ENCODE results near the gene BPIFB6. TPM values are rescaled to one million over a fixed set of nuclear protein-coding genes. Genes with fewer than 3 reads are reported as not detected.

BPIFB6 gene
- total and polyA plus RNA-seq, 9 donors = not detected

DNA sequence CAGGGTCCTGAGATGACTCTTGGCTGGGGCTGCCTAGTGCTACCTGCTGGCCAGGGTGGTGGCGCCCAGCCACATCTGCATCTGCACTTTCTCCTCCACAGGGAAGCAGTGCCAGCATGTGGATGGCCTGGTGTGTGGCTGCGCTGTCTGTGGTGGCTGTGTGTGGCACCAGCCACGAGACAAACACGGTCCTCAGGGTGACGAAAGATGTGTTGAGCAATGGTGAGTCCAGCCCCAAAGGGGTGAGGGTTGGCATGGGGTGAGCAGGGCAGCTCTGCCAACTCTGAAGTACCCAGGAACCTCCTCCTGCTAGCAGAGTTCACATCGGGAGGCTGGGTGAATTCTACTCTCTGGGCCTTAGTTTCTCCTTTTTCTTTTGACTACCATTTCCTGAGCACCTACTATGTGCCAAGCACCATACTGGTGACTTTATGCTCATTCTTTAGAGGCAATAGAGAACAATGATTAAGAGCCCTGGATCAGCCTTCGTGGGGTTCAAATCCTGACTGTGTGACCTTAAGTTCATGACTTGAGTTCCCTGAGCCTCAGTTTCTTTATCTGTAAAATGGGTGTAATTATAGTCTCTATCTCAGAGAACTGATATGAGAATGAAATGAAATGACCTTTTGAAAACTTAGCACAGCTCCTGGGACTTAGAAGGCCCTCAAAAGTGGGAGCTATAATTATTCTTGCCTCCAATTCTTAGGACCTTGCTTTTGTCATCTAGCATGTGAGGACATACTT lies 50.1 kb downstream of the BPIFB6 start:
- 81 to 89% (median 84%) methylated on average over 7 of the region's 7 CpGs for WGBS, 3 donors
- no peak for DNase-seq
- H3K27ac ChIP-seq = no peak overlapping the region
- H3K4me1 ChIP-seq (ENCODE audit: insufficient read depth) = no peaks in the 10 kb centered on the region
- H3K4me3 ChIP-seq = no peak overlapping the region
- intact Hi-C loops (cut with DNase I) = no loop called here
- no peaks in the 10 kb centered on the region for H3K36me3 ChIP-seq
- no peak for TF ChIP-seq POLR2A (IDR thresholded peaks at IDR 0.05)
- TF ChIP-seq, protein P1, sequence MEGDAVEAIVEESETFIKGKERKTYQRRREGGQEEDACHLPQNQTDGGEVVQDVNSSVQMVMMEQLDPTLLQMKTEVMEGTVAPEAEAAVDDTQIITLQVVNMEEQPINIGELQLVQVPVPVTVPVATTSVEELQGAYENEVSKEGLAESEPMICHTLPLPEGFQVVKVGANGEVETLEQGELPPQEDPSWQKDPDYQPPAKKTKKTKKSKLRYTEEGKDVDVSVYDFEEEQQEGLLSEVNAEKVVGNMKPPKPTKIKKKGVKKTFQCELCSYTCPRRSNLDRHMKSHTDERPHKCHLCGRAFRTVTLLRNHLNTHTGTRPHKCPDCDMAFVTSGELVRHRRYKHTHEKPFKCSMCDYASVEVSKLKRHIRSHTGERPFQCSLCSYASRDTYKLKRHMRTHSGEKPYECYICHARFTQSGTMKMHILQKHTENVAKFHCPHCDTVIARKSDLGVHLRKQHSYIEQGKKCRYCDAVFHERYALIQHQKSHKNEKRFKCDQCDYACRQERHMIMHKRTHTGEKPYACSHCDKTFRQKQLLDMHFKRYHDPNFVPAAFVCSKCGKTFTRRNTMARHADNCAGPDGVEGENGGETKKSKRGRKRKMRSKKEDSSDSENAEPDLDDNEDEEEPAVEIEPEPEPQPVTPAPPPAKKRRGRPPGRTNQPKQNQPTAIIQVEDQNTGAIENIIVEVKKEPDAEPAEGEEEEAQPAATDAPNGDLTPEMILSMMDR (IDR thresholded peaks at IDR 0.05) = no peak
- no peak for TF ChIP-seq EP300 (IDR thresholded peaks at IDR 0.05)
- no peaks in the 10 kb centered on the region for H3K27me3 ChIP-seq
- H3K9me3 ChIP-seq = no peaks in the 10 kb centered on the region

DNA sequence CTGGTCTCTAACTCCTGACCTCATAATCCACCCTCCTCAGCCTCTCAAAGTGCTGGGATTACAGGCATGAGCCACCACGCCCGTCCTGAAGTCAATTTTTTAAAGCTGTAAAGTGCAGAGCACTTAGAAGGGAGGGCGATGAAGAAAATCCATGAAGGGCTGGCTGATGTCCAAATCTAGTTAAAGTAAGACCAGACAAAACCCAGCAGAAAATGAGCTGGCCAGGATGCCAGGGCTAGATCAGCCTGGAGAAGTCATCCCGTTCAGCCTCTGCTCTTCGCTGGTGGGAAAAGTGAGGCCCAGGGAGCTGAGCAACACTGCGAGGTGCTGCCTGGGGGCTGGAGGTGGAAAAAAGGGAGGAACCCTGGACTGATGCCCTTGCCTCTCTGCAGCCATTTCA lies 51.1 kb downstream of the BPIFB6 start:
- Histone ChIP-seq H3K27ac (no peak overlapping the region), H3K4me1 (ENCODE audit: insufficient read depth) (no peaks in the 10 kb centered on the region), H3K4me3 (no peak overlapping the region), H3K9me3 (no peaks in the 10 kb centered on the region), H3K36me3 (no peaks in the 10 kb centered on the region), H3K27me3 (no peaks in the 10 kb centered on the region)
- TF ChIP-seq POLR2A (IDR thresholded peaks at IDR 0.05) = no peak
- 35 to 43% (median 41%) methylated on average over 6 of the region's 6 CpGs for WGBS, 3 donors
- no peak for DNase-seq
- intact Hi-C loops (cut with DNase I) = no loop called here

- no peaks in the 10 kb centered on the region for H3K9me3 ChIP-seq
- TF ChIP-seq EP300 (IDR thresholded peaks at IDR 0.05) (no peak), POLR2A (IDR thresholded peaks at IDR 0.05) (no peak)
- TF ChIP-seq, protein P1 (IDR thresholded peaks at IDR 0.05) = no peak
- intact Hi-C loops (cut with DNase I) = no loop called here
- H3K36me3 ChIP-seq = no peaks in the 10 kb centered on the region
- H3K4me3 ChIP-seq = no peak overlapping the region
- H3K27ac ChIP-seq = no peak overlapping the region
- WGBS, 3 donors = 83 to 89% (median 88%) methylated on average over 20 of the region's 20 CpGs
- H3K27me3 ChIP-seq = no peaks in the 10 kb centered on the region
- DNase-seq = no peak
- H3K4me1 ChIP-seq (ENCODE audit: insufficient read depth) = no peaks in the 10 kb centered on the region
These were observed 52.3 kb downstream of the BPIFB6 start for GRCh38 chr20:33083544-33084340.

- Histone ChIP-seq H3K27me3 (no peaks in the 10 kb centered on the region), H3K4me1 (ENCODE audit: insufficient read depth) (no peaks in the 10 kb centered on the region), H3K27ac (no peak overlapping the region), H3K9me3 (no peaks in the 10 kb centered on the region), H3K36me3 (no peaks in the 10 kb centered on the region), H3K4me3 (no peak overlapping the region)
- no peak for DNase-seq
- TF ChIP-seq POLR2A (IDR thresholded peaks at IDR 0.05) = no peak
- TF ChIP-seq, protein P1 (IDR thresholded peaks at IDR 0.05) = no peak
- TF ChIP-seq EP300 (IDR thresholded peaks at IDR 0.05) = no peak
- 79 to 84% (median 79%) methylated on average over 12 to 15 of the region's 15 CpGs for WGBS, 3 donors
- intact Hi-C loops (cut with DNase I) = no loop called here
These were observed 53.3 kb downstream of the BPIFB6 start for GRCh38 chr20:33084722-33085121.
